ENCODE data around the gene GPS1.

Gene GPS1

DNA sequence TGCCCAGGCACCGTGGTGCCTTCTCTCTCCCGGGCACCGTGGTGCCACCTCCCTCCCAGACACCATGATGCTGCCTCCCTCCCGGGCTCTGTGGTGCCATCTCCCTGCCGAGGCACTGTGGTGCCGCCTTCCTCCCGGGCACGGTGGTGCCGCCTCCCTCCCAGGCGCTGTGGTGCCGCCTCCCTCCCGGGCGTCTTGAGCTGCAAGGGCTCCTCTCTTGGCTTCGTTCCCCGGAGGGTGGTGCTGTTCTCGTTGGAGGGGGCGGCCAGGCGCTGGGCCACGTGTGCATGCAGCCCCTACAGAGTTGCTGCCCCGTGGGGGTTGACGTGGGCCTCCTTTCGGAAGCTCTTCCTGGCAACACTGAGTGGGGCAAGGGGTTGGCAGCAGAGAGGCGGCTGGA is 37.3 kb upstream of the GPS1 start:
- no peak for TF ChIP-seq PPARA (CRISPR knock-in tag; IDR thresholded peaks at IDR 0.05; ENCODE audit: borderline replicate concordance)
- no peak for TF ChIP-seq RARB (CRISPR knock-in tag; IDR thresholded peaks at IDR 0.05)
- no peak for TF ChIP-seq TCF4 (CRISPR knock-in tag; IDR thresholded peaks at IDR 0.05; ENCODE audit: borderline replicate concordance)
- no peak for TF ChIP-seq ESRRG (CRISPR knock-in tag; IDR thresholded peaks at IDR 0.05)
- no peak for TF ChIP-seq ZNF565 (CRISPR knock-in tag; conservative IDR thresholded peaks at IDR 0.05; ENCODE audit: low read depth)
- TF ChIP-seq, protein P1, sequence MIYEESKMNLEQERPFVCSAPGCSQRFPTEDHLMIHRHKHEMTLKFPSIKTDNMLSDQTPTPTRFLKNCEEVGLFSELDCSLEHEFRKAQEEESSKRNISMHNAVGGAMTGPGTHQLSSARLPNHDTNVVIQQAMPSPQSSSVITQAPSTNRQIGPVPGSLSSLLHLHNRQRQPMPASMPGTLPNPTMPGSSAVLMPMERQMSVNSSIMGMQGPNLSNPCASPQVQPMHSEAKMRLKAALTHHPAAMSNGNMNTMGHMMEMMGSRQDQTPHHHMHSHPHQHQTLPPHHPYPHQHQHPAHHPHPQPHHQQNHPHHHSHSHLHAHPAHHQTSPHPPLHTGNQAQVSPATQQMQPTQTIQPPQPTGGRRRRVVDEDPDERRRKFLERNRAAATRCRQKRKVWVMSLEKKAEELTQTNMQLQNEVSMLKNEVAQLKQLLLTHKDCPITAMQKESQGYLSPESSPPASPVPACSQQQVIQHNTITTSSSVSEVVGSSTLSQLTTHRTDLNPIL (CRISPR knock-in tag; IDR thresholded peaks at IDR 0.05; ENCODE audit: low read depth), result no peak
- no peak for TF ChIP-seq ZC3H10 (CRISPR knock-in tag; IDR thresholded peaks at IDR 0.05)
- TF ChIP-seq, protein P2, sequence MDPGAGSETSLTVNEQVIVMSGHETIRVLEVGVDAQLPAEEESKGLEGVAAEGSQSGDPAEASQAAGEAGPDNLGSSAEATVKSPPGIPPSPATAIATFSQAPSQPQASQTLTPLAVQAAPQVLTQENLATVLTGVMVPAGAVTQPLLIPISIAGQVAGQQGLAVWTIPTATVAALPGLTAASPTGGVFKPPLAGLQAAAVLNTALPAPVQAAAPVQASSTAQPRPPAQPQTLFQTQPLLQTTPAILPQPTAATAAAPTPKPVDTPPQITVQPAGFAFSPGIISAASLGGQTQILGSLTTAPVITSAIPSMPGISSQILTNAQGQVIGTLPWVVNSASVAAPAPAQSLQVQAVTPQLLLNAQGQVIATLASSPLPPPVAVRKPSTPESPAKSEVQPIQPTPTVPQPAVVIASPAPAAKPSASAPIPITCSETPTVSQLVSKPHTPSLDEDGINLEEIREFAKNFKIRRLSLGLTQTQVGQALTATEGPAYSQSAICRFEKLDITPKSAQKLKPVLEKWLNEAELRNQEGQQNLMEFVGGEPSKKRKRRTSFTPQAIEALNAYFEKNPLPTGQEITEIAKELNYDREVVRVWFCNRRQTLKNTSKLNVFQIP (CRISPR knock-in tag; IDR thresholded peaks at IDR 0.05; ENCODE audit: borderline replicate concordance, low read depth), result no peak
- no peak for TF ChIP-seq TOX (CRISPR knock-in tag; IDR thresholded peaks at IDR 0.05; ENCODE audit: borderline replicate concordance)
- ATAC-seq, result no peak

DNA sequence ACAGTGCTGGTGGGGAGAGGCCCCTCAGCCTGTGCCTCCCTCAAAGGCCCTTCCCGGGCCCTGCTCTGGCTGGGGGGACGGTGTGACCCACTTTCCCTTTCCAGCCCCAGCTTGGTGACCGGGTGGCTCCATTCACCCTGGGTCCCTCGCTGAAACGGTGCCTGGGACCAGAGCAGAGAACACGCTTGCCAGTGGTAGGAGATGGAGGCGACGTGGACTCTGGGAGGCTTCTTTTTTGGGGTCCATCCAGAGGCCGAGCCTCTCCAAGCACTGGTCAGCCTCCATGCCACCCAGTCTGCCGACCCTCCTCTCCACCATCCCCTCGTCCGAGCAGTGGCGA is 36.8 kb upstream of the GPS1 start:
- no peak for TF ChIP-seq ZFP30 (CRISPR knock-in tag; IDR thresholded peaks at IDR 0.05)
- no peak for TF ChIP-seq BACH2 (CRISPR knock-in tag; IDR thresholded peaks at IDR 0.05; ENCODE audit: borderline replicate concordance)
- no peak for ATAC-seq

DNA sequence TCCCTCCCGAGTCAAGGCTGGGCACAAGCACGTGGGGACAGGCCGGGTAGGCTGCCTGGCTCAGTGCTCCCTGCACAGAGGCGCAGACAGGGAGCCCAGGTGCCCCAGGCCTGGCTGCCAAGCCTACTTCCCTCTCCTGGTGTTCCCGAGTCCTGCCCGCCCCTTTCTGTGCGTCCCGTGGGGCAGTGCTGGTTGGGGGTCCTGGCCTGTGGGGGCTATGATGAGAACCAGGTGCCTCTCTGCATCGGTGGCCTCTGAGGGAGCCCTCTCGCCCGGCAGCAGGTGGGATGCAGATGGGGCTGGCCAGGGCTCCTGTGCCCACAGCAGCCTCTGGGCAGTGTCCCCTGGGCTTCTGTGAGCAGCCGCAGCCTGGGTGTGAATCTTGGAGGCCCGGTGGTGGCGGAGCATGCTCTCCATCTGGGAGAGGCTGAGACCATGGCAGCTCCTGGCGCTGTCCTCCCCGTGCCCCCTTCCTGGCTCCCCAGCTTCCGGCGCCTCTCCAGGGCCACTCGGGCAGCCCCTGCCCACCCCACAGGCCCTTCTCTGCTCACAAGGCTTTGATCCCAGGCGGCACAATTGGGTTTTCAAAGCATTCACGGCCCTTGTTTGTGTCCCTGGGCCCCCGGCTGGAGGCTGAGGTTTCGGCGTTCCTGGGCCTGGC is 36.3 kb upstream of the GPS1 start:
- no peak for ATAC-seq
- TF ChIP-seq, protein P3, sequence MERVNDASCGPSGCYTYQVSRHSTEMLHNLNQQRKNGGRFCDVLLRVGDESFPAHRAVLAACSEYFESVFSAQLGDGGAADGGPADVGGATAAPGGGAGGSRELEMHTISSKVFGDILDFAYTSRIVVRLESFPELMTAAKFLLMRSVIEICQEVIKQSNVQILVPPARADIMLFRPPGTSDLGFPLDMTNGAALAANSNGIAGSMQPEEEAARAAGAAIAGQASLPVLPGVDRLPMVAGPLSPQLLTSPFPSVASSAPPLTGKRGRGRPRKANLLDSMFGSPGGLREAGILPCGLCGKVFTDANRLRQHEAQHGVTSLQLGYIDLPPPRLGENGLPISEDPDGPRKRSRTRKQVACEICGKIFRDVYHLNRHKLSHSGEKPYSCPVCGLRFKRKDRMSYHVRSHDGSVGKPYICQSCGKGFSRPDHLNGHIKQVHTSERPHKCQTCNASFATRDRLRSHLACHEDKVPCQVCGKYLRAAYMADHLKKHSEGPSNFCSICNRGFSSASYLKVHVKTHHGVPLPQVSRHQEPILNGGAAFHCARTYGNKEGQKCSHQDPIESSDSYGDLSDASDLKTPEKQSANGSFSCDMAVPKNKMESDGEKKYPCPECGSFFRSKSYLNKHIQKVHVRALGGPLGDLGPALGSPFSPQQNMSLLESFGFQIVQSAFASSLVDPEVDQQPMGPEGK (CRISPR knock-in tag; IDR thresholded peaks at IDR 0.05; ENCODE audit: borderline replicate concordance), result no peak
- TF ChIP-seq ZC3H10 (CRISPR knock-in tag; IDR thresholded peaks at IDR 0.05) (no peak), CSDC2 (CRISPR knock-in tag; IDR thresholded peaks at IDR 0.05) (no peak), ARNTL (CRISPR knock-in tag; IDR thresholded peaks at IDR 0.05; ENCODE audit: borderline replicate concordance, low read depth) (no peak), ISL1 (CRISPR knock-in tag; IDR thresholded peaks at IDR 0.05) (no peak), TOX (CRISPR knock-in tag; IDR thresholded peaks at IDR 0.05; ENCODE audit: borderline replicate concordance) (no peak), SNAI2 (CRISPR knock-in tag; IDR thresholded peaks at IDR 0.05) (no peak), ZNF8 (CRISPR knock-in tag; IDR thresholded peaks at IDR 0.05) (no peak), RARB (CRISPR knock-in tag; IDR thresholded peaks at IDR 0.05) (no peak)
- TF ChIP-seq, protein P2 (CRISPR knock-in tag; IDR thresholded peaks at IDR 0.05; ENCODE audit: borderline replicate concordance, low read depth), result no peak
- TF ChIP-seq, protein P4, sequence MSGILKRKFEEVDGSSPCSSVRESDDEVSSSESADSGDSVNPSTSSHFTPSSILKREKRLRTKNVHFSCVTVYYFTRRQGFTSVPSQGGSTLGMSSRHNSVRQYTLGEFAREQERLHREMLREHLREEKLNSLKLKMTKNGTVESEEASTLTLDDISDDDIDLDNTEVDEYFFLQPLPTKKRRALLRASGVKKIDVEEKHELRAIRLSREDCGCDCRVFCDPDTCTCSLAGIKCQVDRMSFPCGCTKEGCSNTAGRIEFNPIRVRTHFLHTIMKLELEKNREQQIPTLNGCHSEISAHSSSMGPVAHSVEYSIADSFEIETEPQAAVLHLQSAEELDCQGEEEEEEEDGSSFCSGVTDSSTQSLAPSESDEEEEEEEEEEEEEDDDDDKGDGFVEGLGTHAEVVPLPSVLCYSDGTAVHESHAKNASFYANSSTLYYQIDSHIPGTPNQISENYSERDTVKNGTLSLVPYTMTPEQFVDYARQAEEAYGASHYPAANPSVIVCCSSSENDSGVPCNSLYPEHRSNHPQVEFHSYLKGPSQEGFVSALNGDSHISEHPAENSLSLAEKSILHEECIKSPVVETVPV (CRISPR knock-in tag; IDR thresholded peaks at IDR 0.05), result no peak

DNA sequence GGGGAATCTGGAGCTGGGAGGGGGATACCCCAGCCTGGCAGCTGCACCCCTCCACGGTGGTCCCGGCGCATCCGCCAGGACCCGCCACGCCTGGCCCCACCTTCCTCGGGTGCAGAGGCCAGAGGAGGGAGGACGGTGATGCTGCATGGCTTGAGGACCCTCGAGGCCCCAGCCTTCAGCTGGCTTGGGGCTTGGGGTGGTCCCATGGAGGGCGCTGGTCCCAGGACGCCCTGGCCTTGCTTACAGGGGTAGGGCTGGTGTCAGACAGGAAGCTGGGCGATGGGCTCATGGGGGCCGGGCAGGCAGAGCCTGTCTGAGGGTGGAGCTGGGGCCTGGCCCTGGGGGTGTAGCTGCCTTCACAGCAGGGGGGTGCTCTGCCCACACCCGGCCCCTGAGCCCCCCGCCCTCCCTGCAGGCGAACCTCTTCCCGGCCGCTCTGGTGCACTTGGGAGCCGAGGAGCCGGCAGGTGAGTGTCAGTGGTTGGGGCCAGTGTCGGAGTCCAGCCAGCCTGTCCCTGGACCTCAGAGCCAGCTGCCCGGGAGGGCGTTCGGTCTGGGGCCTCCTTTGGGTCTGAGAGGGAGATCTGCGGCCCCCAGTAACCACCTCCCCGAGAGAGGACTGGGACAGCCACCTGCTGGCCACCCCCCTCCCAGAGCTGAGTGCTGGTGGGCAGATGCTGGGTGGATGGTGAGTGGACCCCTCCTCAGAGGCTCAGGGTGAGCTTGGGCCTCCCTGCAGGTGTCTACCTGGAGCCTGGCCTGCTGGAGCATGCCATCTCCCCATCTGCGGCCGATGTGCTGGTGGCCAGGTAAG is 35.4 kb upstream of the GPS1 start:
- no peak for ATAC-seq
- TF ChIP-seq, protein P5, sequence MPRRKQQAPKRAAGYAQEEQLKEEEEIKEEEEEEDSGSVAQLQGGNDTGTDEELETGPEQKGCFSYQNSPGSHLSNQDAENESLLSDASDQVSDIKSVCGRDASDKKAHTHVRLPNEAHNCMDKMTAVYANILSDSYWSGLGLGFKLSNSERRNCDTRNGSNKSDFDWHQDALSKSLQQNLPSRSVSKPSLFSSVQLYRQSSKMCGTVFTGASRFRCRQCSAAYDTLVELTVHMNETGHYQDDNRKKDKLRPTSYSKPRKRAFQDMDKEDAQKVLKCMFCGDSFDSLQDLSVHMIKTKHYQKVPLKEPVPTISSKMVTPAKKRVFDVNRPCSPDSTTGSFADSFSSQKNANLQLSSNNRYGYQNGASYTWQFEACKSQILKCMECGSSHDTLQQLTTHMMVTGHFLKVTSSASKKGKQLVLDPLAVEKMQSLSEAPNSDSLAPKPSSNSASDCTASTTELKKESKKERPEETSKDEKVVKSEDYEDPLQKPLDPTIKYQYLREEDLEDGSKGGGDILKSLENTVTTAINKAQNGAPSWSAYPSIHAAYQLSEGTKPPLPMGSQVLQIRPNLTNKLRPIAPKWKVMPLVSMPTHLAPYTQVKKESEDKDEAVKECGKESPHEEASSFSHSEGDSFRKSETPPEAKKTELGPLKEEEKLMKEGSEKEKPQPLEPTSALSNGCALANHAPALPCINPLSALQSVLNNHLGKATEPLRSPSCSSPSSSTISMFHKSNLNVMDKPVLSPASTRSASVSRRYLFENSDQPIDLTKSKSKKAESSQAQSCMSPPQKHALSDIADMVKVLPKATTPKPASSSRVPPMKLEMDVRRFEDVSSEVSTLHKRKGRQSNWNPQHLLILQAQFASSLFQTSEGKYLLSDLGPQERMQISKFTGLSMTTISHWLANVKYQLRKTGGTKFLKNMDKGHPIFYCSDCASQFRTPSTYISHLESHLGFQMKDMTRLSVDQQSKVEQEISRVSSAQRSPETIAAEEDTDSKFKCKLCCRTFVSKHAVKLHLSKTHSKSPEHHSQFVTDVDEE (CRISPR knock-in tag; IDR thresholded peaks at IDR 0.05), result no peak
- TF ChIP-seq, protein P2 (CRISPR knock-in tag; IDR thresholded peaks at IDR 0.05; ENCODE audit: borderline replicate concordance, low read depth), result no peak
- no peak for TF ChIP-seq ZFP30 (CRISPR knock-in tag; IDR thresholded peaks at IDR 0.05)
- TF ChIP-seq ISL1 (CRISPR knock-in tag; IDR thresholded peaks at IDR 0.05), result no peak
- TF ChIP-seq ZNF565 (CRISPR knock-in tag; conservative IDR thresholded peaks at IDR 0.05; ENCODE audit: low read depth), result no peak
- no peak for TF ChIP-seq ESRRG (CRISPR knock-in tag; IDR thresholded peaks at IDR 0.05)
